Measurements from ENCODE around the gene SERPINE2. TPM values are rescaled to one million over a fixed set of nuclear protein-coding genes. Genes with fewer than 3 reads are reported as not detected.
"Not testable (repeated sequence)": the region's sequence is repeated elsewhere in the genome, so short reads cannot be mapped to it uniquely, and the experiment has no call there.

SERPINE2 gene
- total RNA-seq, 1 donor from 2014 or later = 1.6 TPM

DNA sequence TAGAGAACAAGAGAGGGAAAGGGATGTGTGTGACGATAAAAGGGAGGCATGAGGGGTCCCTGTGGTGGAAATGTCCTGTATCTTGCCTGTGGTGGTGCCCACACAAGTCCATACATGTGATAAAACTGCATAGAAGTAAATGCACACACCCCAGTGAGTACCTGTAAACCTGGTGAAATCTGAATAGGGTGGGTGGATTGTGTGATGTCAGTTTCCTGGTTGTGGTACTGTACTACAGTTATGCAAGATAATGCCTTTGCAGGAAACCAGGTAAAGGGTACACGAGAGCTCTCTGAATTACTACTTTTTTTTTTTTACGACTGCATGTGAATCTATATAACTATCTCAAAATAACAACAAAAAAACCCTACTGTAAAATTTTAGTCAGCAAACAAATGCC, 22.1 kb downstream of the SERPINE2 start:
- no peak for ATAC-seq

DNA sequence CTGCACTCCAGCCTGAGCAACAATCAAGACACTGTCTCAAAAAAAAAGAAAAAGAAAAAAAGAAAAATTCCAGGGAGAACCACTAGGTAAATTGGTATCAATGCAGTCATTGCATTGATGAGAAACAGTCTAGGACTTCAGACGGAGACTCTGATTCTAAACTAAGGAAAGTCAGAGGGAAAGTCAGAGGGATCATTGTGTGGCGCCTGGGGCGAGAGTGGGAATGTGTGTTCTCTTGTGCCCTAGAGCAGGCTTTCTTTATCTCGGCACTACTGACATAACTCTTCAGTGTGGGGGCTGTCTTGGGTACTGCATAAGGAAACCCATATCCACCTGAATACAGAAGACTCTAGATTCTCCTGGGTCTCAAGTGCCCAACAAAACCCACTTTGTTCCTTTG, 24.8 kb downstream of the SERPINE2 start:
- DNase-seq (ENCODE audit: low spot score) (no peak), ATAC-seq (no peak)

More for the DNA sequence above, 22.1 kb downstream of the SERPINE2 start:
- DNase-seq (ENCODE audit: low spot score) = no peak

DNA sequence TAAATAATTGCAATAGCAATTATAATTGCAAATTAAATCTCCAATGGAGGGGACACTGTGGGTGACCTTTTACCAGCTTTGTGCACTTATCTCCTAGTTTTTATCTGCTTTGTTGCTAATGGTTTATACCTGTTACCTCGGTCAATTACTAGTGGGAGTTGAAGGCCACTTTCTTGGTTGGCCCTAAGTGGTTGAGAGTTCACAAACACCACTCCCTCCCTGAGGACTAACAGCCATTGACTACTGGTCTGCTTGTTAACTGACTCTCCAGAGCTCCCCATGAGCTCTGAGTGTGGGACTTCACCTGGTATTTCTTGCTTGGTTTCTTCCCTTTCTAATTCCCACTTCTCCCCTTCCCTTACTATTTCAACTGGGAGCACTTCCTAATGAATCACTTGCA, 27.2 kb downstream of the SERPINE2 start:
- DNase-seq (ENCODE audit: low spot score) (no peak), ATAC-seq (no peak)

DNA sequence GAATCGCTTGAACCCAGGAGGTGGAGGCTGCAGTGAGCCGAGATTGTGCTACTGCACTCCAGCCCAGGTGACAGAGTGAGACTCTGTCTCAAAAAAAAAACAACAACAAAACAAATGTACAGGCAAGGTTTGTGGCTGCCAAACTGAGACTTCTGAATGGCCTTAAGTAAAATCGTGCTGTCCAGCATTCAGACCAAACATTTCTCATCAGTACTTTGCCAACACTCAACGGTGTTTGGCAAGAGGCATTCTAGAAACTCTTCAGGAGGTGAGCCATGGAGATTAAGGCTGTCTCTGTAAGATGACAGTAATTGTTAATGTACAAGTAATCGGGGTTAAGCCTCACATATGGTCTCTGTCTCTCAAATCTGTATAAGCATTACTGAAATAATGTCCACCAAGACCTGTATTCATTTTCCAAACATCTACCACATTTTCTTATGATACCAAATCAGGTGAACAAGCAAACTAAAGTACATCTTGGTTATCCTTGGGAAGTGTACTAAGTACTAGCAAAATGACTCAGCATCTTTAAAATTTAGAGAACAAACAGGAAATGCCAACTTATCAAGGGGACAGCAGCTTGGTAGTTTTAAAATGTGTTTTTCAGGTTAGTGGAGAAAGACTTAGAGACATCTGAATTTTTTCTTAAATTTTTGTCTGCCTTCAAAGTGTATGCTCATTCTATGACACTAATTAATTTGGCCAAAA, 29.3 kb downstream of the SERPINE2 start:
- no peak for DNase-seq (ENCODE audit: low spot score)
- no peak for ATAC-seq

DNA sequence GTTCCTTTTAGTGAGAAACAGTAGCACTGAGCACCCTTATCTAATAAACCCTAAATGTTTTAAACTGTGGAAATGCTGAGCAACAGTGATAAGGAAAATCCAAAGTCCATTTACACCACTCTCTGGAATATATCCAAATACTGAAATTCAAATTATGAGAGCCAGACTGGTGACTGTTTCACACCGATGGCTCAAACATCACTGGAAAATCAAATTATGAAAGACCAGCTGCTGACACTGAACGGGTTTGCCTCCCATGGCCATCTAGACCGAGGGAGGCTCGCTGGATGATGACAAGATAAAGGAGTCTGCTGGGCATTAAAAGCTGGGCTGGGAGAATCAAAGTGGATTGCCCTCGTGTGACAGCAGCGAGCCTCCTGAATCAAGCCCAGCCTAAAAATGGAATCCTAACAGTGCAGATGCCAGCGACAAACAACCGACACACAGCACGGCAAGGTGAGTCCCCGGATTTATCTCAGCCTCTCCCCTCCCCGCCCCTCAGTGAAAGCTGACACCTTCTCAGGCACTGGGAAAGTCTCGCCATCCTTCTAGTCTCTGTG, 30.3 kb downstream of the SERPINE2 start:
- ATAC-seq (peak; percentile 56), DNase-seq (ENCODE audit: low spot score) (no peak)

DNA sequence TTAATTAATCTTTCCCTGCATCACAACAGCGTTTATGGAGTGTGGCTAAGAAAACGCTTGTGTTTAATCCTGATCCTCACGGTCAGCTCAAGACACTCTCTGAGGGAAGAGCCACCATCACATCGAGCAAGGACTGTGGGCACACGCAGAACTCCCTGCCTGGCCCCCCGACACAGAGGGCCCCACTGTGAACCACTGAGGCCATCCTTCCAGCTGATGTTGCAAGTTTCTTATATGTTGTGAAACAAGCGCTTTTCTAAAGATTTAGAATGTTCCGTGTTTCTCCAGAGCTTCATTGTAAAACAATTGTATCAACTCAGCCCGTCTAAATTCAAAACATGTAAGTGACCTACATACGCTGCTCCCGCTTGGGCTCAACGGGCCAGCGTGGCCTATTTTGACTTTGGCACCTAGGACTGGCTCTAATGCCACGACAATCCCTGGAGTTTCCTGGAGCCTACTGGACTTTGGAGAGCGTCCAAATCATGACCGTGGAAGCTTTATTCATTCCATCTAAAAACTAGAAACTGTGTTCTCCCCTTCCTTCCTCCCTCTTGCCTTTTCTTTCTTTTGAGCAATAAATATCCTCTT, 34.9 kb downstream of the SERPINE2 start:
- peak; percentile 78 for ATAC-seq
- DNase-seq (ENCODE audit: low spot score) = no peak

DNA sequence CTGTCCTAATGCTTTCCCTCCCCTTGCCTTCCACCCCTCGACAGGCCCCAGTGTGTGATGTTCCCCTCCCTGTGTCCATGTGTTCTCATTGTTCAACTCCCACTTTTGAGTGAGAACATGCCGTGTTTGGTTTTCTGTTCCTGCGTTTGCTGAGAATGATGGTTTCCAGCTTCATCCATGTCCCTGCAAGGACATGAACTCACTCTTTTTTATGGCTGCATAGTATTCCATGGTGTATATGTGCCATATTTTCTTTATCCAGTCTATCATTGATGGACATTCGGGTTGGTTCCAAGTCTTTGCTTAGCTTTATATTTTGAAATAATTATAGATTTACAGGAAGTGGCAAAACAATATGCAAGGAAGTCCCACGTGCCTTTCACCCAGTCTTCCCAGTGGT, 38.4 kb downstream of the SERPINE2 start:
- ATAC-seq; DNase-seq (ENCODE audit: low spot score): not testable (repeated sequence)

DNA sequence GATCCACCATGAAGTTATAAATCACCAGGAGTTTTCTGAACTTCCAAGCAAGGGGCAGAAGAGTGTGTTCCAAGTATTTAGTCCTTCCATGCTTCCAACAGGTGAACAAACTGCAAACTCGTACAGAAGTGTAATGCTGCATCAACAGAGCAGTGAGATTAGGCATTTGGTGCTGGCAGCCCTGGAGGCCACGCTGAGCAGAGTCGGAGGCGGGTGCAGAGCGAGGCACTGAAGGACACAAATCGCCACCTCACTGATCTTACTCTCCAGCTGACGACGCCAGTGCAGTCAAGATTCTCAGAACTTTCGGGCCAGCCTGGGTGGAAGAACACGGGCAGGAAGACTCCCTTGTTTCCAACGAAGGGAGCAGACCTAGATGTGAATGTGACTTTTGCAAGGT, 39.2 kb downstream of the SERPINE2 start:
- ATAC-seq (no peak), DNase-seq (ENCODE audit: low spot score) (no peak)

DNA sequence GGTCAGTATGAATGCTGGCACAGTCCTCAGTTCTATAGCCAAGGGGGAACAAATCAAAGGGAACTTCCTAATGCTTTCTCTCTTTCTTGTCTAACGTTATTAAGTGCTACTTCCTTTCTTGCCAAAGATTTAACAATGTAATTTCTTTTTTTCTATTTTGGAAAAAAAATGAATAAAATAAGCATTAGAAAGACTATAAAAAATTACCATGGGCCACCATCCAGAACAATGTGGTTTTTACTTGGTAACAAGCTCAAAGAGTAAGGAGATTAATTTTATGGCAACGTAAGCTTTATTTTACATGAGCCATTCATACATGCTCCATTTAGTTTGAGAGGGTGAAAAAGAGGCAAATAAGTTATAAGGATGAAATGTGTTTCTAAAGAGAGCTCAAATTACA, 40.1 kb downstream of the SERPINE2 start:
- ATAC-seq (no peak), DNase-seq (ENCODE audit: low spot score) (no peak)

DNA sequence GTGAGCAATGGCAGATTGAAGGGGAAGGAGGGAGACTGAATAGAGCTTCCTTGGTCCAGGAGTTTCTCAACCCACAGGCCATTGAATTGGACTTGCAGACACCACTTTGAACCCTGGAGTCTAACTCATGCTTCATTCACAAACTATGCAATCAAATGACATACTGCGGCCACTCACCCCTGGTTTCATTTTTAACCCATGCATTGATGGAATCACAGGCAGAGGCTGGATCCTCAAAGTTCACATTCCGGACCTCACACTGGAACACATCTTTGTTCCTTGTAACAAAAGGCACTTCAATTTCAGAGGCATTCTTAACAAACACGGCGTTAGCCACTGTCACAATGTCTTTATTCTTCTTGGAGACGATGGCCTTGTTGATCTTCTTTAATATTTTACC, 41.1 kb downstream of the SERPINE2 start:
- ATAC-seq (no peak), DNase-seq (ENCODE audit: low spot score) (no peak)

DNA sequence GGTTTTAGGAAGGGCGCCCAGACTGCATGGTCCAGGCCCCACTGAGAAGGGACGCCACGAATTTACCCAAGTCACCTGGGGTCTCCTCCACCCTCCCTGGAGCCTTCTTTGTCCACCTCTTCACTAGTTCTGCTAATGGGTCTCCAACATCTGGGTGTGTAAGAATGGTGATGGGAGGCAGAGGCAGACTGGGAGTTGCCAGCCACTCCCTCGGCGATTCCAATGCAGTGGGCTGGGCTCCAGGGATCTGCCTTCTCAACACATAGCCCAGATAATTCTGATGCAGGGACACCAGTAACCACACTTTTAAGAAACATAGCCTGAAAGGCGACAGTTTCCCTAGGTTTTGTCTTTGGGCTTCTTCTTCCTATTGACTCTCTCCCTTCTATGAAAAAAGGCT, 42.7 kb downstream of the SERPINE2 start:
- no peak for ATAC-seq
- no peak for DNase-seq (ENCODE audit: low spot score)

DNA sequence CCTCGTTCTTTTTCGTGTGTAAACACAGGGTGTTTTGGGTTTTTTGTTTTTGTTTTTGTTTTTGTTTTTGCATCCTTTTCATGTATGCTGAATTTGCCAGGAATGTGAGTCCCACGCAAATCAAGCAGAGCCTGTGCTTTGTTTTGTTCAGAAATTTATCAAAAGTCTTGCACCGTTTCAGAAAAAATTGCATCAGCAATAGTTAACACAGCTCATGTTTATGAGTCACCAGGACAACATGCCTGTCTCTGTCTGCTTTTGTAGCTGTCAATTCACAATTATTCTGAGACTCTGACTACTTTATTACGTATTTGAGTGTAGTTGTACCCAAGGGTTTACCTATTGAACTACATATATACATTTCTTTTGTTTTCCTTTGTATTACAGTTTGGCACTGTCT, 43.5 kb downstream of the SERPINE2 start:
- ATAC-seq = no peak
- no peak for DNase-seq (ENCODE audit: low spot score)

DNA sequence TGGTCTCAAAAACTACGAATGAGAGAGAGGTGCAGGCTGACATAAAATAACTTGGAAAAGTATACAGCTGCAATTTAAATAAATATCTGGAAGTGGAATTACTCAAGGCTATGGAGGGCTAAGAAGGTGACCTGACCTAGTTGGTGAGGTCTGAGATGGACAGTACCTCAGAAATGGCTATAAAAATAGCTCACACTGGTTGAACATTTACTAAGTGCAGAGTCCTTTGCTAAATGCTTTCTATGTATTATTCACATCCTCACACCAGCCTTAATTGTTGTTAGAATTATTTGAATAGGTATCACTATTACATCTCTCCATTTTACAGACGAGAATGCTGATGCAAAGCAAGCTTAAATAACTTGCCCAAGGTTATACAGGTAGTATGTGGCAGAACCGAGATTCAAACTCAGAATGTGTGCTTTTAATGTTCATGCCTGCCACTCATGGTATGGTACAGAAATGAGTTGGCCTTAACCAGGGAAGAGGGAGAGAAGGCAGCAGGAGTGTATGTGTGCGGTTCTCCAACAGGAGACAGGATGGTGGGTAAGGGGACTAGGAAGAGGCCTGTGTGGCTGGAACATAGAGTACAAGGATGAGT, 44.4 kb downstream of the SERPINE2 start:
- DNase-seq (ENCODE audit: low spot score) = no peak
- ATAC-seq = no peak

DNA sequence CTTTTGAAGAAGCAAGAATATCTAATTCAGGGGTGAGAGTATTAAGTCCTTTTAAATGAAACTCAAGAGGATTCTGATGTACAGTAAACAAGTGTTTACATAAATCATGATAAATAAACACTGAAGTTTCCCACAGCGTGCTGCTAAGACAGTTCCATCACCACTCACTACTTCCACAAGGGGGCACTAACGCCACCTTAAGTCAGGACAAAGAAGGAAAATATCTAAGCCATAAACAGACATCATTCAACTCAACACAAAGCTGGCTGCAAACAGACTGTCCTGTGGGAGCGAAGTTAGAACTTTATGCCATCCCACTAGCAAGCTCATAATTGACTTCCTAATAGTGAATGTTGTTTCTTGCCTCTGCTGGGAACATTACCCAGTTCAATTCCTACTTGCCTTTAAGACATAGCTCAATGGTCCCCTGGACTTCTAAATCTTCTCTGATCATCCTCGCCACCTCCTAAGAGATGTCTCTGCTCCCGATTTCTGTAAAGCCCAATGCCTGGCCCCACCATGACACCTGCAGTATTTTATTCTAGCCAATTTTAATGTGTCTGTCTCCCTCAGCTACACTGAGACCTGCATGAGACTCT, 45.4 kb downstream of the SERPINE2 start:
- ATAC-seq = peak; percentile 90
- DNase-seq (ENCODE audit: low spot score) = no peak

DNA sequence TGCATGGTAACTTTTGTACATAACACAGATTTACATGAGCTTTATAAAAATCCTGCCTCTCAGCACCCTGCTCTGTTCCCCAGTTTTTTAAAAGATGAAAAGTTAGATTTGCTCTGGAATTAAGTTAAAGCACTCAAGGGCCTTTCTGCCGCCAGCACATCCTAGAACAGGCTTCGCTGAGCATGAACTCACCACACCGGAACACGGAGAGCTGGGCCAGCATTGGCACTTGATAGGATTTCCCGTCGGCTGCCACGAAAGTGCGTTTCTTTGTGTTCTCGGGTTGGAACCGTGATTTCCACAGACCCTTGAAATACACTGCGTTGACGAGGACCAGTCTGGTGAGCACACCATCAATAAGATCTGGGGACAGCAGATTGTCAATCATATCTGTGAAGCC, 47.5 kb downstream of the SERPINE2 start:
- DNase-seq (ENCODE audit: low spot score) = no peak
- no peak for ATAC-seq

DNA sequence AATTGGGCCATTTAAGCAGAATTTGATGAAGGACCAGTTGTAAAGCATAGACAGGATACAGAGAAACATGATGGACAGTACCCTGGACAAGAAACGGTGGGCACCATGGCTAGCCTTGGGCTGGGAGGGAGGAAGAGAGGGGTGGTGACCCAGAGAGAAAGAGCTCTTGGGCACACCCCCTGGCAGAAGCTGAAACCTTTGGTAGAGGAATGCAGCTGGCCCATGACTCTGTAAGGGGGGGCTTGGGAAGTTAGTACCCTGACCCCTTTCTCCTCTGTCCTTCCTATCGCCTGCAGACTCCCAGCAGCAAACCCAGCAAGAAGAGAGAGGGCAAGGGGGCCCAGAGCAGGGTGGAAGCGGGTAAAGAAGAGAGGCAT, 49.2 kb downstream of the SERPINE2 start:
- no peak for ATAC-seq
- DNase-seq (ENCODE audit: low spot score) = no peak

DNA sequence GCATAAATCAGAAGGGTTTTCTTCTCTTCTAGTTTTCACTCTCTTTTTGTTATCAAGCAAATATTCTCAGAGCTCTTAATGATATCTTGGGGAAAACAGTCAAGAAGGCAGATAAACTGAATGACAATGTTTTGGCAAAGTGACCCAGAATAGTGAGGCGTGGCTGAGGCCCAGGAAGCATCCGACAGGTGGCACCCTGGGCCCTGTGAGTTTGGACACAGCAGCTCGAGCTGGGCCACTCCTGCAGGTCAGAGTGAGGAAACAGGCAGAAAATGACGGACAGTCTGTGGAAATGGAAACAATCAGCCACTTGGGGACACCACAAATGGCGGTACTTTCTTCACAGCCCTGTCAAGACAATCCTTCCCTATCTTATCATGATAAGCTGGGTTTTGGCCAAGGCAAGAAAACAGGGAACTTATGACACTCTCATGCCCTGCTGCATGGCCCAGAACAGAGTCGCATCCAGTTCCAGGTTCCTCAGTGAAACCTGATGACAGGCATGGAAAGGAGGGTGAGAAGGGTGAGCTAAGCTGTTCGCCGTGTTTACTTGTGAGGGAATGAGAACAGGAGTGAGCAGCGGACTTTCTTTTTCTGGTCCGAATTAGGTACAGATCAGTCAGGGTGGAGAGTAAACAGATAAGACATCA, 49.8 kb downstream of the SERPINE2 start:
- ATAC-seq (peak; percentile 76), DNase-seq (ENCODE audit: low spot score) (no peak)

DNA sequence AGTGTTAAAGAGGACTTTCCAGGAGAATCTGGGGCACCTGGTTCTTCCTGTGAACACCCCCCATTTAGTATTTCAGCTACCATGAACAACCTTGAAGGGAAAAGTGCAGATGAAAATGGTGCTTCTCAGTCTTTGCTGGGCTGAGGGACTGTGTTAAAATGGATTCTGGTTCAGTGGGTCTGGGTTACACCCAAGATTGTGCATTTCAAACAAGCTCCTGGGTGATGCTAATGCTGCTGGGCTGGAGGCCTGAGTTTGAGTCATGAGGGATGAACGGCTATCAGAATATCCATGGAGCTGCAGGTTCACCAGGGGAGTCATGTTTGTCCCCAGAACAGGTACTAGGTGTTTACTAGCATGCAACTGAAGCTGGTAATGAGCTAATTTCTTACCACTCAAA, 57.8 kb downstream of the SERPINE2 start:
- ATAC-seq = no peak

DNA sequence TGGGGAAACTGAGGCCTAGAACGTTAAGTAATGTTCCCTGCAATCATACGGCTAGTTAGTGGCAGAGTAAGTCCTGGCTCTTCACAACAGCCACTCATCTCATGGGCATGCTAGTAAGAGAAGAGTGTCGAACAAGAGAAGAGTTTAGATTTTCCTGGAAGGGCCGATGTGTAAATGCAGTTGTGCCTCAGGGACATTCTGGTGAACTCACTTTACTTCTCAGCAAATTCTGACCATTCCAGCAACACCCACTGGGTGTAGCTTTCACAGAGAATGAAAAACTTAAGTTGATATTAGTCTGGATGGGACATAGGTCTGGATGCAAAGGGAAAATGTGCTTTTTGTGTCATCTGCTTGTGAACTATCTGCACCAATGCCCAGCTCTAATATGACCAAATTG, 58.3 kb downstream of the SERPINE2 start:
- no peak for ATAC-seq

More for the DNA sequence above, 57.8 kb downstream of the SERPINE2 start:
- no peak for DNase-seq (ENCODE audit: low spot score)

DNA sequence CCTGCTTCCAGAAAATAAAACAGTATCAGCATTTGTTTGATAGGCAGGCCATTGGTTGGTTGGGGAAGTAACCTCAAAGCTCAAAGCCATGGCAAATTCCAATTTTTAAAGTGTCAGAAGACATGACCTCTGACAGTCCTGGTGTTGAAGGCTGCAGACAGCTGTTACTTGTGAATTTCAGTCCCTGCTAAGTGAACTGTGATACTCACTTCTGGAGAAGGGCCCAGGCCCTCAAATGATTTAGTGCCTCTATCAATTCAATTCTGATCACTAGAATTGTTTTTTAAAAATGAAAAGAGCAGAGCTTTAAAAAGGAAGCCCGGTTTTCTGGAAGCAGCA, 58.7 kb downstream of the SERPINE2 start:
- ATAC-seq (no peak), DNase-seq (ENCODE audit: low spot score) (no peak)

More for the DNA sequence above, 58.3 kb downstream of the SERPINE2 start:
- DNase-seq (ENCODE audit: low spot score) = no peak

DNA sequence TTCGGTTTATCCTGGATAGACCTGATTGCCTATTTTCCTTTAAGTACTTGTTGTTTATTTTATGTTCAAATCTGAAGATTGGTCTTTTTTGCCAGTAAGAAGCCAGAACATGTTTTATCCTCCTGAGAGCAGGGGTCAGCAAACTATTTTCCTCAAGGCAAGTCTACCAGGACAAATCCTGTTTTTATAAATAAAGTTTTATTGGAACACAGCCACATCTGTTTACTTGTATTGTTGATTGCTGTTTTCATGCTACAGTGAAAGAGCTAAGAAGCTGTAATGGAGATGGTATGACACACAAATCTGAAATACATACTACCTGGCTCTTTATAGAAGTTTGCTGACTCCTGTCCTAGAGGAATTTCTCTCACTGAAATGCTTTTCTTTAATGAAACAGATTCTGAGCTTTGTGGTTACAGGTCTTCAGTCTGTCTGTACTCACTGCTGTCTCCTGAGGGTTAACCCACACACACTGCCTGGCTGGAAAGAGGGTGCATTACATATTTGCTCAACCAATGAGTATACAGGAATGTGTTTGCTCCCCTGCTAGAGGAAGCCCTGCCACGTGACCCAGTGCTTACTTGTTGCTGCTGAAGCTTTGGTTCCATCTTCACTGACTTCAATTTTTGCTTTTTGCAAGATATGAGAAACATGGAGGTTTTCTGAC, 59.2 kb downstream of the SERPINE2 start:
- DNase-seq (ENCODE audit: low spot score) = no peak
- no peak for ATAC-seq

Measured in left lobe of liver (tissue), 2 donors.